Nephron (organoid): Measurements from ENCODE around the gene CLDN1.

Experiments
- H3K27ac Mint-ChIP-seq, 3 experiments: 2 replicates each; pipeline ENCODE4 v1.8.0; 2020; ENCODE audit warnings: mixed read lengths in 3 of 3, mild to moderate bottlenecking in 2 of 3, moderate library complexity in 1 of 3
- H3K27me3 Mint-ChIP-seq: 2 replicates; pipeline ENCODE4 v1.8.0; 2021; ENCODE audit warnings: low read depth, mild to moderate bottlenecking, moderate library complexity, mixed read lengths
- H3K36me3 Mint-ChIP-seq: 2 replicates; pipeline ENCODE4 v1.8.0; 2020; ENCODE audit warnings: low read depth, mixed read lengths
- H3K4me1 Mint-ChIP-seq: 2 replicates; pipeline ENCODE4 v1.8.0; 2020; ENCODE audit warnings: mixed read lengths
- H3K4me3 Mint-ChIP-seq, 3 experiments: 2 replicates each; pipeline ENCODE4 v1.8.0; 2020; ENCODE audit warnings: mild to moderate bottlenecking in 3 of 3, mixed read lengths in 3 of 3, moderate library complexity in 2 of 3
- H3K9me3 Mint-ChIP-seq: 2 replicates; pipeline ENCODE4 v1.8.0; 2020; ENCODE audit warnings: mixed read lengths
- TF ChIP-seq, protein P1 (sequence below), 3 experiments: fragments of 200-600 bp; sonication (generic); IDR thresholded peaks; one replicate each; pipeline ENCODE4 v1.5.0; 2021; ENCODE audit warnings: antibody characterized with exemption in 3 of 3; ENCODE audit not compliant: unreplicated experiment in 3 of 3

CLDN1 gene

GRCh38 chr3:190340071-190340470 lies 17.8 kb upstream of the CLDN1 start:
- Mint-ChIP-seq H3K4me1 (peaks cover 6% of the 10 kb centered on the region), H3K9me3 (peaks cover 10% of the 10 kb centered on the region), H3K27ac (no peak overlapping the region), H3K27me3 (no peaks in the 10 kb centered on the region), H3K4me3 (no peak overlapping the region), H3K36me3 (peaks cover 4% of the 10 kb centered on the region)
- TF ChIP-seq, protein P1, sequence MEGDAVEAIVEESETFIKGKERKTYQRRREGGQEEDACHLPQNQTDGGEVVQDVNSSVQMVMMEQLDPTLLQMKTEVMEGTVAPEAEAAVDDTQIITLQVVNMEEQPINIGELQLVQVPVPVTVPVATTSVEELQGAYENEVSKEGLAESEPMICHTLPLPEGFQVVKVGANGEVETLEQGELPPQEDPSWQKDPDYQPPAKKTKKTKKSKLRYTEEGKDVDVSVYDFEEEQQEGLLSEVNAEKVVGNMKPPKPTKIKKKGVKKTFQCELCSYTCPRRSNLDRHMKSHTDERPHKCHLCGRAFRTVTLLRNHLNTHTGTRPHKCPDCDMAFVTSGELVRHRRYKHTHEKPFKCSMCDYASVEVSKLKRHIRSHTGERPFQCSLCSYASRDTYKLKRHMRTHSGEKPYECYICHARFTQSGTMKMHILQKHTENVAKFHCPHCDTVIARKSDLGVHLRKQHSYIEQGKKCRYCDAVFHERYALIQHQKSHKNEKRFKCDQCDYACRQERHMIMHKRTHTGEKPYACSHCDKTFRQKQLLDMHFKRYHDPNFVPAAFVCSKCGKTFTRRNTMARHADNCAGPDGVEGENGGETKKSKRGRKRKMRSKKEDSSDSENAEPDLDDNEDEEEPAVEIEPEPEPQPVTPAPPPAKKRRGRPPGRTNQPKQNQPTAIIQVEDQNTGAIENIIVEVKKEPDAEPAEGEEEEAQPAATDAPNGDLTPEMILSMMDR (IDR thresholded peaks at IDR 0.05; ENCODE audit: unreplicated experiment in 3 of 3) = no peak

- no peaks in the 10 kb centered on the region for H3K27me3 Mint-ChIP-seq
- H3K36me3 Mint-ChIP-seq = peaks cover 4% of the 10 kb centered on the region
- H3K27ac Mint-ChIP-seq = peak overlapping the region in 2 of 3 experiments; percentile 7 to 13
- H3K9me3 Mint-ChIP-seq = peaks cover 10% of the 10 kb centered on the region
- no peaks in the 10 kb centered on the region for H3K4me1 Mint-ChIP-seq
- TF ChIP-seq, protein P1 (IDR thresholded peaks at IDR 0.05; ENCODE audit: unreplicated experiment in 3 of 3) = no peak
- no peak overlapping the region for H3K4me3 Mint-ChIP-seq
Observed at GRCh38 chr3:190339130-190339529, 16.9 kb upstream of the CLDN1 start.

DNA sequence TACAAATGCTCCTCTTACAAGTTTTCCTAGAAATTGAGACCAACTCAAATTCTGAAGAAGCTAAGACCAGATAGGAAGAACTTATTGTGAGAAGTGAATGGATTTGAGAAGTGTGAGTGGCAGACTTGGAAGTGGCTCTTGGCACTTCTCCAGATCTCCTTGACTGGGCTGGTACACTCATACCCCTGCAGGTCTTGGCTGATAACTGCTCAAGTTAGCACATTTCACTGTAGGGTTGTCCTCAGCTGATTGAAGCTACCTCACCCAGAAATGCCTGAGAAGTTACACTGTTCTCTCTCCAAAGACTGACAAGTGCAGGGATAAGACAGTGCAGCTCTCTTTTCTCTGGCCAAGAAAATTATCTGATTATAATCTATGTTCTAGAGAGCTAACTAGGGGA lies 16.5 kb upstream of the CLDN1 start:
- Mint-ChIP-seq H3K9me3 (peaks cover 10% of the 10 kb centered on the region), H3K4me1 (no peaks in the 10 kb centered on the region), H3K27ac (peak overlapping the region in 1 of 3 experiments; percentile 7), H3K27me3 (no peaks in the 10 kb centered on the region), H3K36me3 (peaks cover 4% of the 10 kb centered on the region), H3K4me3 (no peak overlapping the region)
- TF ChIP-seq, protein P1 (IDR thresholded peaks at IDR 0.05; ENCODE audit: unreplicated experiment in 3 of 3) = no peak

GRCh38 chr3:190337301-190337700 lies 15.1 kb upstream of the CLDN1 start:
- Mint-ChIP-seq H3K4me1 (no peaks in the 10 kb centered on the region), H3K27ac (no peak overlapping the region), H3K9me3 (peaks cover 6% of the 10 kb centered on the region), H3K27me3 (no peaks in the 10 kb centered on the region), H3K36me3 (peaks cover 4% of the 10 kb centered on the region), H3K4me3 (no peak overlapping the region)
- TF ChIP-seq, protein P1 (IDR thresholded peaks at IDR 0.05; ENCODE audit: unreplicated experiment in 3 of 3) = no peak

- no peaks in the 10 kb centered on the region for H3K27me3 Mint-ChIP-seq
- no peaks in the 10 kb centered on the region for H3K4me1 Mint-ChIP-seq
- no peak overlapping the region for H3K27ac Mint-ChIP-seq
- peaks cover 3% of the 10 kb centered on the region for H3K9me3 Mint-ChIP-seq
- H3K4me3 Mint-ChIP-seq = no peak overlapping the region
- TF ChIP-seq, protein P1 (IDR thresholded peaks at IDR 0.05; ENCODE audit: unreplicated experiment in 3 of 3) = no peak
- H3K36me3 Mint-ChIP-seq = peaks cover 4% of the 10 kb centered on the region
Observed at GRCh38 chr3:190336516-190337189, 14.4 kb upstream of the CLDN1 start.

GRCh38 chr3:190333961-190334360 lies 11.7 kb upstream of the CLDN1 start:
- Mint-ChIP-seq H3K27ac (no peak overlapping the region), H3K4me1 (no peaks in the 10 kb centered on the region), H3K27me3 (no peaks in the 10 kb centered on the region), H3K36me3 (no peaks in the 10 kb centered on the region), H3K4me3 (no peak overlapping the region), H3K9me3 (no peaks in the 10 kb centered on the region)
- TF ChIP-seq, protein P1 (IDR thresholded peaks at IDR 0.05; ENCODE audit: unreplicated experiment in 3 of 3) = no peak
